Neural crest cell (in vitro differentiated cells): ENCODE results near the gene HSD17B12. TPM values are rescaled to one million over a fixed set of nuclear protein-coding genes. Genes with fewer than 3 reads are reported as not detected.

Source experiments
- DNase-seq: peaks from one replicate; pipeline ENCODE4 v3.0.0; 2021; ENCODE audit warnings: low read depth, mixed read lengths, low spot score
- H3K27ac Mint-ChIP-seq: one replicate; pipeline ENCODE4 v1.8.0; 2021; ENCODE audit warnings: mild to moderate bottlenecking, mixed read lengths; ENCODE audit not compliant: unreplicated experiment
- H3K27me3 Mint-ChIP-seq: 2 replicates; pipeline ENCODE4 v1.8.0; 2021; ENCODE audit warnings: low read depth, mild to moderate bottlenecking, mixed read lengths
- H3K36me3 Mint-ChIP-seq: 2 replicates; pipeline ENCODE4 v1.8.0; 2021; ENCODE audit warnings: low read depth, mild to moderate bottlenecking, mixed read lengths
- H3K4me1 Mint-ChIP-seq: 2 replicates; pipeline ENCODE4 v1.8.0; 2021; ENCODE audit warnings: mixed read lengths
- H3K4me3 Mint-ChIP-seq: one replicate; pipeline ENCODE4 v1.8.0; 2021; ENCODE audit warnings: mild to moderate bottlenecking, mixed read lengths
- H3K9me3 Mint-ChIP-seq: 2 replicates; pipeline ENCODE4 v1.8.0; 2021; ENCODE audit warnings: mixed read lengths
- total RNA-seq: library from RNA; stranded (reverse); gene quantifications from 2 replicates; pipeline ENCODE4 v1.2.1, GENCODE V29; 2021
- TF ChIP-seq, protein P1 (sequence below): fragments of 200-600 bp; sonication (generic); conservative IDR thresholded peaks from 2 replicates; pipeline ENCODE4 v1.5.0; 2021; ENCODE audit warnings: antibody characterized with exemption, mild to moderate bottlenecking

HSD17B12 gene
- total RNA-seq, 1 donor from 2014 or later, result 116 TPM

DNA sequence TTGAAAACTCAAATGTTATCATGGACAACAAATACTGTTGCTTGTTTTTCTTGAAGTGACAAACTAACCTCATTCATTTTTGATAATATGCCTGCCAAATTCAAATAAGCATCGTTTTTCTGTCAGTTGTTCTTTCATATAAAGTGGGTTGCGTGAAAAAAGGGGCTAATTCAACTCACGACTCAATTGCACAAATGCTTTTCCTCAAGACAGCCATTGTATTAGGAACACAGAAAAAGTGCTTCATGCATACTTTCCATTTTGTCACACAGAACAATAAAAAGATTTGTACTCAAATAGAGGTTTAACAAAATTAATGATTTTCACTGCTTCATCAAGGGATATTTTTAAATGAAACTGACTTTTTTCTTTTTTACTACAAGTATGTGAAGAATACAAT, 105.5 kb downstream of the HSD17B12 start:
- peaks cover 47% of the 10 kb centered on the region for H3K36me3 Mint-ChIP-seq
- H3K27ac Mint-ChIP-seq, result no peak overlapping the region
- DNase-seq, result no peak
- H3K4me1 Mint-ChIP-seq, result peaks cover 25% of the 10 kb centered on the region
- no peaks in the 10 kb centered on the region for H3K27me3 Mint-ChIP-seq
- no peak overlapping the region for H3K4me3 Mint-ChIP-seq
- H3K9me3 Mint-ChIP-seq, result peaks cover 21% of the 10 kb centered on the region
- TF ChIP-seq, protein P1, sequence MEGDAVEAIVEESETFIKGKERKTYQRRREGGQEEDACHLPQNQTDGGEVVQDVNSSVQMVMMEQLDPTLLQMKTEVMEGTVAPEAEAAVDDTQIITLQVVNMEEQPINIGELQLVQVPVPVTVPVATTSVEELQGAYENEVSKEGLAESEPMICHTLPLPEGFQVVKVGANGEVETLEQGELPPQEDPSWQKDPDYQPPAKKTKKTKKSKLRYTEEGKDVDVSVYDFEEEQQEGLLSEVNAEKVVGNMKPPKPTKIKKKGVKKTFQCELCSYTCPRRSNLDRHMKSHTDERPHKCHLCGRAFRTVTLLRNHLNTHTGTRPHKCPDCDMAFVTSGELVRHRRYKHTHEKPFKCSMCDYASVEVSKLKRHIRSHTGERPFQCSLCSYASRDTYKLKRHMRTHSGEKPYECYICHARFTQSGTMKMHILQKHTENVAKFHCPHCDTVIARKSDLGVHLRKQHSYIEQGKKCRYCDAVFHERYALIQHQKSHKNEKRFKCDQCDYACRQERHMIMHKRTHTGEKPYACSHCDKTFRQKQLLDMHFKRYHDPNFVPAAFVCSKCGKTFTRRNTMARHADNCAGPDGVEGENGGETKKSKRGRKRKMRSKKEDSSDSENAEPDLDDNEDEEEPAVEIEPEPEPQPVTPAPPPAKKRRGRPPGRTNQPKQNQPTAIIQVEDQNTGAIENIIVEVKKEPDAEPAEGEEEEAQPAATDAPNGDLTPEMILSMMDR, result no peak

DNA sequence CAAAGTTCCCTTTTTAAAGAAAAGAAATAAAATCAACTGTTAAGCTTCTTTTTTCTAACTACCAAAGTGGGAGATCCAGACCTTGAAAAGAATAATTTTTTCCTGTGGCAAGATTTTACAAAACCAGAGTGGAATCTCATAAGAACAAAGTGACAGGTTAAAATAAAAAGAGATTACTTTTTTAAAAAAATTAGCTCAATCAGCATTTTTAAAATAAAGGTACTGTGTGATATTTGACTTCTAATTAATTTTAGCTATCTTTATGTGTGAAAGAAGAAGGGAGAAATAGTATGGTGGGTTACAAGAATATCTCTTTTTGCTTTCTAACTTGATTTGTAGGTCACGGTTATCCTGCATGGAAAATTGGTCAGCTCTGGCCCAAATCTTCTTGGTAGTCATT, 107.3 kb downstream of the HSD17B12 start:
- Mint-ChIP-seq H3K27me3 (no peaks in the 10 kb centered on the region), H3K4me1 (peaks cover 25% of the 10 kb centered on the region), H3K36me3 (peaks cover 38% of the 10 kb centered on the region), H3K9me3 (peaks cover 16% of the 10 kb centered on the region), H3K27ac (no peak overlapping the region), H3K4me3 (no peak overlapping the region)
- no peak for DNase-seq
- TF ChIP-seq, protein P1, result no peak

DNA sequence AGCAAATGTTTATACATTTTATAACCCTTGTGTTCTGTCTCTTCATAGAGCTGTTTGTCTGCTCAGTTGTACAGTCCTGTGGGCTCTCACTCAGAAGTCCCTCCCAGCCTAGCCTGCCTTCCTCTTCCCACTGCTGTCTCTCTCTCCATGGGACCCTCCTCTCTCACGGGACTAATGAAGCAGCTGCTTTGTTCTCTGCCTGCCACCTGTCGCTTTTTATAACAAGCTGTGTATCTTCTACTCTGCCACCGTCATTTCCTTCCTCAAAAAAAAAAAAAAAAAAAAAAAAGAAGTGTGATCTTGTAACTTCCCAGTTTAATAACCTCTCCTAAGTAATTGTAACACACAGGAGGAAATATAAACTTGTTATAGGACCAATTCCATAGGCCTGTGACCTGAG, 107.9 kb downstream of the HSD17B12 start:
- peaks cover 34% of the 10 kb centered on the region for H3K36me3 Mint-ChIP-seq
- TF ChIP-seq, protein P1, result no peak
- peaks cover 25% of the 10 kb centered on the region for H3K4me1 Mint-ChIP-seq
- DNase-seq, result no peak
- peaks cover 14% of the 10 kb centered on the region for H3K9me3 Mint-ChIP-seq
- H3K27me3 Mint-ChIP-seq, result no peaks in the 10 kb centered on the region
- H3K4me3 Mint-ChIP-seq, result no peak overlapping the region
- H3K27ac Mint-ChIP-seq, result no peak overlapping the region

DNA sequence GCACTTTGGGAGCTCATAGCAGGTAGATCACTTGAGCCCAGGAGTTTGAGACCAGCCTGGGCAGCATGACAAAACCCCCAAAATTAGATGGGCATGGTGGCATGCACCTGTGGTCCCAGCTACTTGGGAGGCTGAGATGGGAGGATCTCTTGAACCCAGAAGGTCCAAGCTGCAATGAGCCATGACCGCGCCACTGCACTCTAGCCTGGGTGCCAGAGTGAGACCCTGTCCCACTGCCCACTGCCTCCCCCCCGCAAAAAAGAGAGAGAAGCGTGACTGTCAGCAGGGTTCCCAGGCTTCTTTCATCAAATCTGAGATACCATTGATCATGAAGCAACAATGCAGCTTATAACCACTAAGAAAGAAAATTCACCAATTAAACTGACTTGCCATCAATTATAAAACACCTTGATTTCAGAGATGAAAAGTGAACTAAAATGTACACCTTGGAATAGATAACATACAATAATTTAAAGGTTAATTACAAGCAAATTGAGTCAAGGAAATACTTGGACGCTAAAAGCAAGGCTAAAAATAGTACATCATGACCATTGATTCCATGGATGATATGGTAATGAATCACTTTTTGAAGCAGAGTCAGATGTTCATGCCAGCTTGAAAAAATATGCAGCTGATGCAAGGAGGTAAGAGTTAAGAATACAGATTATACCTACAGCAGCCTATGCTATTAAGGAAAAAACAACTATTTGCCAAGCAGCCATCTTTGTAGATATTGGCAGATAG, 109.3 kb downstream of the HSD17B12 start:
- peaks cover 24% of the 10 kb centered on the region for H3K4me1 Mint-ChIP-seq
- no peak overlapping the region for H3K4me3 Mint-ChIP-seq
- H3K27me3 Mint-ChIP-seq, result no peaks in the 10 kb centered on the region
- DNase-seq, result no peak
- no peak overlapping the region for H3K27ac Mint-ChIP-seq
- peaks cover 5% of the 10 kb centered on the region for H3K9me3 Mint-ChIP-seq
- TF ChIP-seq, protein P1, result no peak
- peaks cover 23% of the 10 kb centered on the region for H3K36me3 Mint-ChIP-seq

DNA sequence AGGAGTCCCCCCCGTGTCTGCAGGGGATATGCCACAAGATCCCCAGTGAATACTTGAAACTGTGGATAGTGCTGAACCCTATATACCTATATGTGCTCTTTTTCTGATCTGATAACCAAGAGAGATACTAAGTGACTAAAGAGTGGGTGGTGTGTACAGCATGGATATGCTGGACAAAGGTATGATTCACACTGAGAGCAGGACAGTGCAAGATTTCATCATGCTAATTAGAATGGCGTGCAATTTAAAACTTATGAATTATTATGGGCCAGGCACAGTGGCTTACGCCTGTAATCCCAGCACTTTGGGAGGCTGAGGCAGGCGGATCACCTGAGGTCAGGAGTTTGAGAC, 109.9 kb downstream of the HSD17B12 start:
- Mint-ChIP-seq H3K27ac (no peak overlapping the region), H3K9me3 (peaks cover 3% of the 10 kb centered on the region)

More for the DNA sequence above, 109.9 kb downstream of the HSD17B12 start:
- DNase-seq, result no peak
- H3K4me1 Mint-ChIP-seq, result peaks cover 19% of the 10 kb centered on the region
- TF ChIP-seq, protein P1, result no peak
- no peaks in the 10 kb centered on the region for H3K27me3 Mint-ChIP-seq
- H3K36me3 Mint-ChIP-seq, result peaks cover 23% of the 10 kb centered on the region
- H3K4me3 Mint-ChIP-seq, result no peak overlapping the region
